Measurements from ENCODE around the gene NANOS3. TPM values are rescaled to one million over a fixed set of nuclear protein-coding genes. Genes with fewer than 3 reads are reported as not detected.

NANOS3 gene
- total and polyA plus RNA-seq, 4 experiments from 2014 or later, result not detected

DNA sequence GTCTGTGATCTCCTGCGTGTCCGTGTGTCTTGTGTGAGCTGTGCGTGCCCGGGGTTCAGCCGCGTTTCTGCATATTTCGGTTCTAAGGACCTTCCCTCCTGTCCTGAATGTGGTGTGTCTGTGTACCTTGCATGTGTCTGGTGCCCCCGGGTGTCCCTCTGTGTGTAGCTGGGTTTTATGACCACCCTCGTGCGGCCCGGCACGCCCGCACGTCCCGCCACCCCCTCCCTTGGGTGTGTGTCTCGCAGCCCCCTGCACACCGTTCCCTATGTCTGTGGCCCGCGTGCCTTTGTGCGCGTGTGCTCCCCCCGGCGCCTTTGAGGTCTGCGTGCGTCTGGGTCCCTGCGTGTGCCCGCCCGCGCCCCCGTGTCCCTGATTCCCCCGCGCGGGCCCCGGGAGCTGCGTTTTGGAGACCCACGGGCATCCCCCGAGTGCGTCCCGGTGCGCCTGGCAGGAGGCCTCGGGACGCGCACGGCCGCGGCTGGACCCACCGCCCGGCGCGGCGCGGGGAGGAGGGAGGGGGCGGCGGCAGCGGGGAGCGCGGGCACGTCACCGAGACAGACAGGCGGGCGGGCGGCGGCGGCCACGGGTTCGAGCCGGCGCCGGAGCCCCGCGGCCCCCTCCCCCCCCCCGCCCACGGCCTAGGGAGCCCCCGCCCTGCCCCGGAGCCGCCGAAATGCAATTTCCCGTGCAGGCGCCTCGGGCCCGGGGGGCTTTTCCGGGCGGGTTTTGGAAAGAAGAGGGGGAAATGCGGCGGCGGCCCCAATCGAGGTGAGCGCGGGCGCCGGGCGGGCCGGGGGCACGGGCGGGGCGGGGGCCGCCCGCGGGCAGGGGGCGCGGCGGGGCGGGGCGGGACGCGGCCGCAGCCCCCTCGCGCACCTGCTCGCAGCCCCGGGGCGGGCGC lies 12.0 kb upstream of the NANOS3 start:
- Histone ChIP-seq H3K9me3 (ENCODE audit: control insufficient read depth in 1 of 2, low read length in 2 of 2) (no peaks in the 10 kb centered on the region), H3K27me3 (ENCODE audit: insufficient read depth, low read length) (peaks cover 19% of the 10 kb centered on the region), H3K4me1 (ENCODE audit: insufficient read depth, low read length) (peaks cover 35% of the 10 kb centered on the region), H3K4me3 (ENCODE audit: low read length in 2 of 2) (no peak overlapping the region), H3K36me3 (ENCODE audit: insufficient read depth, low read length) (no peaks in the 10 kb centered on the region), H3K27ac (ENCODE audit: low read depth, low read length) (no peak overlapping the region)
- peak overlapping the region in 6 of 7 donors; percentile 65 to 98 (median 87) for H3K27ac Mint-ChIP-seq
- H3K4me1 Mint-ChIP-seq, result peaks cover 23 to 49% (median 36%) of the 10 kb centered on the region in 4 donors
- peaks cover 25 to 30% of the 10 kb centered on the region in 2 donors for H3K27me3 Mint-ChIP-seq
- intact Hi-C loops (cut with micrococcal nuclease), result no loop called here
- H3K9me3 Mint-ChIP-seq, result peaks cover 0 to 4% (median 0%) of the 10 kb centered on the region in 8 donors
- H3K4me3 Mint-ChIP-seq, result peak overlapping the region; percentile 73 to 94 (median 87)
- ChIA-PET CTCF (ENCODE audit: partially characterized antibody) (interaction anchor here (2.9 to 7.1 kb wide), 3 partner anchors 10 to 78 kb away, joined by 13 to 307 read pairs (median 37); no protein-coding TSS in a partner anchor), POLR2A (ENCODE audit: partially characterized antibody) (interaction anchor here (1.4 to 10.0 kb wide), 5 partner anchors 16 to 141 kb away, joined by 3 to 153 read pairs (median 98); partner anchors contain the start of genes C19orf53 and RFX1)
- H3K36me3 Mint-ChIP-seq, result peaks cover 0 to 9% of the 10 kb centered on the region in 2 donors
- peak in 2 of 5 donors; percentile 8 to 41 for DNase-seq

- Histone ChIP-seq H3K36me3 (ENCODE audit: insufficient read depth, low read length) (no peaks in the 10 kb centered on the region), H3K27me3 (ENCODE audit: insufficient read depth, low read length) (peaks cover 19% of the 10 kb centered on the region), H3K9me3 (ENCODE audit: control insufficient read depth in 1 of 2, low read length in 2 of 2) (no peaks in the 10 kb centered on the region), H3K4me3 (ENCODE audit: low read length in 2 of 2) (peak overlapping the region in 1 of 2 donors; percentile 35), H3K27ac (ENCODE audit: low read depth, low read length) (no peak overlapping the region), H3K4me1 (ENCODE audit: insufficient read depth, low read length) (peaks cover 35% of the 10 kb centered on the region)
- CTCF ChIA-PET (ENCODE audit: partially characterized antibody), result no interaction called here
- Mint-ChIP-seq H3K9me3 (peaks cover 0 to 4% (median 0%) of the 10 kb centered on the region in 8 donors), H3K27me3 (peaks cover 25 to 30% of the 10 kb centered on the region in 2 donors), H3K4me3 (peak overlapping the region; percentile 61 to 87 (median 77)), H3K27ac (peak overlapping the region in 5 of 7 donors; percentile 4 to 84 (median 42)), H3K36me3 (peaks cover 0 to 9% of the 10 kb centered on the region in 2 donors), H3K4me1 (peaks cover 23 to 45% (median 35%) of the 10 kb centered on the region in 4 donors)
- POLR2A ChIA-PET (ENCODE audit: partially characterized antibody), result interaction anchor here (1.0 to 10.0 kb wide), 5 partner anchors 17 to 271 kb away, joined by 3 to 153 read pairs (median 98); partner anchors contain the start of genes ASF1B and RFX1
- DNase-seq, result peak in 1 of 5 donors; percentile 17
- intact Hi-C loops (cut with micrococcal nuclease), result no loop called here
Measured at GRCh38 chr19:13865571-13866462, 11.1 kb upstream of the NANOS3 start.

DNA sequence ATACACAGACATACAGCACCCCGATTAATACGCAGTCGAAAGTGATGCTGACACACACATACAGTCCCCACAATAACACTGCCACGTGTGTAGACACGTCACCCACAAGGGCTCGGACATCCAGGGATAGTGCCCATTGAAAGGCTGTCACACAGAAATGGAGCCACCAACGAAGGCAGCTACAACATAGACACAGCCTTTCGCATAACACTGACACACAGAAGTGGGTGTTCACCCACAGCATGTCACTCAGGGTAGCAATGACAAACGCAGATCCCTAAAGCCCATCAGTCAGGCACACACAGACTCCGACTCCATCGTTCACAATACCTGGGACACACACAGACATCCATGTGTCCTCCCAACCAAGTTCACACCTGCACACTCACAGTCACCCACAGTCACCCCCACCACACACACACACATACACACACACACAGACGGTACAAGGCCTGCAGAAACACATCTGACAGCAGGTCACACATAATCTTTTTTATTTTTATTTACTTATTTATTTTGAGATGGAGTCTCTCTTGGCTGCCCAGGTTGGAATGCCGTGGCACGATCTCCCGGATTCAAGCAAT lies 10.4 kb upstream of the NANOS3 start:
- POLR2A ChIA-PET (ENCODE audit: partially characterized antibody), result interaction anchor here (1.0 to 10.0 kb wide), 4 partner anchors 29 to 270 kb away, joined by 3 to 153 read pairs (median 58); partner anchors contain the start of genes ASF1B and RFX1

GRCh38 chr19:13868663-13869062 lies 8.3 kb upstream of the NANOS3 start:
- Mint-ChIP-seq H3K4me1 (peaks cover 16 to 28% (median 23%) of the 10 kb centered on the region in 4 donors), H3K9me3 (peaks cover 0 to 1% (median 0%) of the 10 kb centered on the region in 8 donors), H3K27ac (peak overlapping the region in 1 of 7 donors; percentile 10), H3K36me3 (peaks cover 0 to 2% of the 10 kb centered on the region in 2 donors), H3K4me3 (peak overlapping the region in 2 of 8 donors; percentile 14 to 27), H3K27me3 (peaks cover 26 to 30% of the 10 kb centered on the region in 2 donors)
- no peaks in the 10 kb centered on the region for H3K9me3 ChIP-seq (ENCODE audit: control insufficient read depth in 1 of 2, low read length in 2 of 2)
- CTCF ChIA-PET (ENCODE audit: partially characterized antibody), result interaction anchor here (1.6 kb wide), 1 partner anchor 84 kb away, joined by 4 read pairs; no protein-coding TSS in a partner anchor
- peaks cover 20% of the 10 kb centered on the region for H3K4me1 ChIP-seq (ENCODE audit: insufficient read depth, low read length)
- H3K4me3 ChIP-seq (ENCODE audit: low read length in 2 of 2), result no peak overlapping the region
- H3K27ac ChIP-seq (ENCODE audit: low read depth, low read length), result no peak overlapping the region
- DNase-seq, result no peak
- H3K27me3 ChIP-seq (ENCODE audit: insufficient read depth, low read length), result peaks cover 19% of the 10 kb centered on the region
- intact Hi-C loops (cut with micrococcal nuclease), result no loop called here
- POLR2A ChIA-PET (ENCODE audit: partially characterized antibody), result no interaction called here
- no peaks in the 10 kb centered on the region for H3K36me3 ChIP-seq (ENCODE audit: insufficient read depth, low read length)

More for the DNA sequence above, 10.4 kb upstream of the NANOS3 start:
- Mint-ChIP-seq H3K4me1 (peaks cover 23 to 38% (median 30%) of the 10 kb centered on the region in 4 donors), H3K36me3 (peaks cover 0 to 7% of the 10 kb centered on the region in 2 donors), H3K4me3 (peak overlapping the region; percentile 61 to 87 (median 77)), H3K27ac (peak overlapping the region in 5 of 7 donors; percentile 33 to 84 (median 67)), H3K9me3 (peaks cover 0 to 4% (median 0%) of the 10 kb centered on the region in 8 donors), H3K27me3 (peaks cover 28 to 30% of the 10 kb centered on the region in 2 donors)
- Histone ChIP-seq H3K36me3 (ENCODE audit: insufficient read depth, low read length) (no peaks in the 10 kb centered on the region), H3K4me3 (ENCODE audit: low read length in 2 of 2) (no peak overlapping the region), H3K27ac (ENCODE audit: low read depth, low read length) (no peak overlapping the region), H3K27me3 (ENCODE audit: insufficient read depth, low read length) (peaks cover 19% of the 10 kb centered on the region), H3K9me3 (ENCODE audit: control insufficient read depth in 1 of 2, low read length in 2 of 2) (no peaks in the 10 kb centered on the region), H3K4me1 (ENCODE audit: insufficient read depth, low read length) (peaks cover 29% of the 10 kb centered on the region)
- CTCF ChIA-PET (ENCODE audit: partially characterized antibody), result no interaction called here
- intact Hi-C loops (cut with micrococcal nuclease), result no loop called here
- DNase-seq, result no peak

- peaks cover 13 to 23% (median 19%) of the 10 kb centered on the region in 4 donors for H3K4me1 Mint-ChIP-seq
- Histone ChIP-seq H3K4me1 (ENCODE audit: insufficient read depth, low read length) (peaks cover 14% of the 10 kb centered on the region), H3K4me3 (ENCODE audit: low read length in 2 of 2) (no peak overlapping the region), H3K27ac (ENCODE audit: low read depth, low read length) (no peak overlapping the region), H3K36me3 (ENCODE audit: insufficient read depth, low read length) (no peaks in the 10 kb centered on the region), H3K27me3 (ENCODE audit: insufficient read depth, low read length) (peaks cover 13% of the 10 kb centered on the region), H3K9me3 (ENCODE audit: control insufficient read depth in 1 of 2, low read length in 2 of 2) (no peaks in the 10 kb centered on the region)
- peaks cover 0 to 2% of the 10 kb centered on the region in 2 donors for H3K36me3 Mint-ChIP-seq
- no peak overlapping the region for H3K27ac Mint-ChIP-seq
- POLR2A ChIA-PET (ENCODE audit: partially characterized antibody), result no interaction called here
- peaks cover 24 to 26% of the 10 kb centered on the region in 2 donors for H3K27me3 Mint-ChIP-seq
- no peak for DNase-seq
- no peak overlapping the region for H3K4me3 Mint-ChIP-seq
- CTCF ChIA-PET (ENCODE audit: partially characterized antibody), result interaction anchor here (1.3 kb wide), 1 partner anchor 10 kb away, joined by 3 read pairs; no protein-coding TSS in a partner anchor
- peaks cover 0 to 1% (median 0%) of the 10 kb centered on the region in 8 donors for H3K9me3 Mint-ChIP-seq
- intact Hi-C loops (cut with micrococcal nuclease), result no loop called here
Measured at GRCh38 chr19:13869281-13869680, 7.7 kb upstream of the NANOS3 start.

- Histone ChIP-seq H3K4me3 (ENCODE audit: low read length in 2 of 2) (no peak overlapping the region), H3K4me1 (ENCODE audit: insufficient read depth, low read length) (peaks cover 7% of the 10 kb centered on the region), H3K36me3 (ENCODE audit: insufficient read depth, low read length) (no peaks in the 10 kb centered on the region), H3K27ac (ENCODE audit: low read depth, low read length) (no peak overlapping the region), H3K9me3 (ENCODE audit: control insufficient read depth in 1 of 2, low read length in 2 of 2) (no peaks in the 10 kb centered on the region), H3K27me3 (ENCODE audit: insufficient read depth, low read length) (peaks cover 10% of the 10 kb centered on the region)
- ChIA-PET CTCF (ENCODE audit: partially characterized antibody) (interaction anchor here (1.0 to 1.6 kb wide), 2 partner anchors 86 to 91 kb away, joined by 3 read pairs; no protein-coding TSS in a partner anchor), POLR2A (ENCODE audit: partially characterized antibody) (no interaction called here)
- H3K9me3 Mint-ChIP-seq, result no peaks in the 10 kb centered on the region
- H3K27me3 Mint-ChIP-seq, result peaks cover 20 to 24% of the 10 kb centered on the region in 2 donors
- intact Hi-C loops (cut with micrococcal nuclease), result no loop called here
- DNase-seq, result no peak
- H3K4me1 Mint-ChIP-seq, result peaks cover 8 to 19% (median 14%) of the 10 kb centered on the region in 4 donors
- no peak overlapping the region for H3K27ac Mint-ChIP-seq
- H3K36me3 Mint-ChIP-seq, result no peaks in the 10 kb centered on the region
- no peak overlapping the region for H3K4me3 Mint-ChIP-seq
Measured at GRCh38 chr19:13870873-13871272, 6.1 kb upstream of the NANOS3 start.
